HepG2 (cell line): ENCODE measurements around the gene FNDC7. TPM values are rescaled to one million over a fixed set of nuclear protein-coding genes. Genes with fewer than 3 reads are reported as not detected.

Experiments used
- ELF4 ChIP-seq: sonication (generic); formaldehyde crosslinking; IDR thresholded peaks from 2 replicates; pipeline ENCODE4 v1.5.0; 2020; ENCODE audit warnings: missing genetic modification reagents, mild to moderate bottlenecking, moderate library complexity, borderline replicate concordance
- HNRNPL ChIP-seq: fragments of 200-400 bp; formaldehyde crosslinking; IDR thresholded peaks from 2 replicates; pipeline ENCODE4 v1.6.1; 2017; ENCODE audit warnings: mild to moderate bottlenecking, low read depth, low read length
- IRF2 ChIP-seq: IDR thresholded peaks from 2 replicates; pipeline ENCODE4 v1.6.1; 2018; ENCODE audit warnings: missing genetic modification reagents, missing compliant biosample characterization
- KLF12 ChIP-seq: sonication (generic); formaldehyde crosslinking; IDR thresholded peaks from 2 replicates; pipeline ENCODE4 v1.4.0; 2020; ENCODE audit warnings: missing genetic modification reagents, borderline replicate concordance
- MAZ ChIP-seq, 2 experiments: sonication (generic) in 1 of 2; formaldehyde crosslinking in 1 of 2; IDR thresholded peaks; 2 replicates each; pipeline versions ENCODE4 v1.5.0 to v1.6.1; 2012 to 2020; ENCODE audit warnings: low read depth in 2 of 2, mild to moderate bottlenecking in 2 of 2, borderline replicate concordance in 1 of 2, improper control_type of control experiment in 1 of 2, low read length in 1 of 2, missing genetic modification reagents in 1 of 2, moderate library complexity in 1 of 2
- MXD3 ChIP-seq: IDR thresholded peaks from 2 replicates; pipeline ENCODE4 v1.6.1; 2016; ENCODE audit warnings: mild to moderate bottlenecking, missing biosample characterization, missing genetic modification reagents
- MYNN ChIP-seq: sonication (generic); formaldehyde crosslinking; IDR thresholded peaks from 2 replicates; pipeline ENCODE4 v1.4.0; 2020; ENCODE audit warnings: mild to moderate bottlenecking, low read depth, missing genetic modification reagents
- NBN ChIP-seq: fragments of 450-650 bp; conservative IDR thresholded peaks from 2 replicates; pipeline ENCODE4 v1.6.1; 2017
- NR3C1 ChIP-seq: sonication (generic); formaldehyde crosslinking; IDR thresholded peaks from 2 replicates; pipeline ENCODE4 v1.4.0; 2020; ENCODE audit warnings: missing genetic modification reagents
- REST ChIP-seq, 2 experiments: IDR thresholded peaks; 2 replicates each; pipeline ENCODE4 v1.6.1; 2011 to 2012; ENCODE audit warnings: low read length in 2 of 2, borderline replicate concordance in 1 of 2, low read depth in 1 of 2, mild to moderate bottlenecking in 1 of 2, moderate library complexity in 1 of 2
- RFX5 ChIP-seq: IDR thresholded peaks from 2 replicates; pipeline ENCODE4 v1.6.1; 2011; ENCODE audit warnings: low read depth, low read length, improper control_type of control experiment
- SKI ChIP-seq: fragments of 450-650 bp; IDR thresholded peaks from one replicate; pipeline ENCODE4 v1.6.1; 2018; ENCODE audit warnings: mild to moderate bottlenecking; ENCODE audit not compliant: partially characterized antibody
- SYNCRIP ChIP-seq: fragments of 200-400 bp; formaldehyde crosslinking; IDR thresholded peaks from 2 replicates; pipeline ENCODE4 v1.6.1; 2018; ENCODE audit warnings: mild to moderate bottlenecking, low read depth, low read length; ENCODE audit not compliant: insufficient read depth
- ZBTB38 ChIP-seq: sonication (generic); formaldehyde crosslinking; IDR thresholded peaks from 2 replicates; pipeline ENCODE4 v1.5.1; 2020; ENCODE audit warnings: mild to moderate bottlenecking, missing genetic modification reagents
- ZNF224 ChIP-seq: sonication (generic); formaldehyde crosslinking; IDR thresholded peaks from 2 replicates; pipeline ENCODE4 v1.5.0; 2020; ENCODE audit warnings: mild to moderate bottlenecking, missing genetic modification reagents
- ZNF282 ChIP-seq: fragments of 450-650 bp; IDR thresholded peaks from 2 replicates; pipeline ENCODE4 v1.6.1; 2018; ENCODE audit not compliant: partially characterized antibody
- ZNF629 ChIP-seq: sonication (generic); formaldehyde crosslinking; conservative IDR thresholded peaks from 2 replicates; pipeline ENCODE4 v1.5.0; 2020; ENCODE audit warnings: missing genetic modification reagents
- ZNF713 ChIP-seq: sonication (generic); formaldehyde crosslinking; IDR thresholded peaks from 2 replicates; pipeline ENCODE4 v1.4.0; 2020; ENCODE audit warnings: mild to moderate bottlenecking, missing genetic modification reagents
- ZNF749 ChIP-seq: sonication (generic); formaldehyde crosslinking; IDR thresholded peaks from 2 replicates; pipeline ENCODE4 v1.8.0; 2022; ENCODE audit warnings: mild to moderate bottlenecking, missing genetic modification reagents, moderate library complexity, borderline replicate concordance
- ZNF878 ChIP-seq: sonication (generic); formaldehyde crosslinking; IDR thresholded peaks from 2 replicates; pipeline ENCODE4 v1.8.1; 2023; ENCODE audit warnings: mild to moderate bottlenecking, missing genetic modification reagents, moderate library complexity
- polyA plus RNA-seq, 8 experiments: library from polyadenylated mRNA; depleted of rRNA in 3 of 8; stranded (reverse) in 7 of 8; unstranded in 1 of 8; fragments of >200 nt; fragmentation: Illumina TruSeq in 4 of 8; extraction: Trizol in 4 of 8; gene quantifications; 2 replicates each; pipeline versions ENCODE4 v1.2.1 to v1.2.3, GENCODE V29; 2011 to 2016; ENCODE audit warnings: low read depth in 4 of 8, missing spikeins in 1 of 8, mixed read lengths in 1 of 8; ENCODE audit not compliant: insufficient read depth in 1 of 8
- total RNA-seq, 5 experiments: library from RNA; depleted of rRNA; stranded (reverse); fragments of >200 nt; fragmentation: Illumina TruSeq; extraction: Trizol; gene quantifications; 2 replicates each; pipeline ENCODE4 v1.2.3, GENCODE V29; 2016; ENCODE audit warnings: low read depth in 1 of 5
- TF ChIP-seq, protein P1 (sequence below): sonication (generic); formaldehyde crosslinking; IDR thresholded peaks from 2 replicates; pipeline ENCODE4 v1.4.0; 2020; ENCODE audit warnings: missing genetic modification reagents
- TF ChIP-seq, protein P2 (sequence below): sonication (generic); formaldehyde crosslinking; IDR thresholded peaks from 2 replicates; pipeline ENCODE4 v1.8.0; 2022; ENCODE audit warnings: missing genetic modification reagents, mild to moderate bottlenecking, inconsistent platforms, borderline replicate concordance

Gene FNDC7
- total and polyA plus RNA-seq, 2 of the 13 experiments (the other 11 are each of a cell fraction or from before 2014, with no cell fraction given): 0.03 TPM; not detected in 1

GRCh38 chr1:108746382-108747170, 33.9 kb downstream of the FNDC7 start, which contains the start of gene STXBP3 (continued):
- TF ChIP-seq ZNF749 (no peak), RFX5 (peak; percentile 85), REST (IDR thresholded peaks at IDR 0.05; ENCODE audit: borderline replicate concordance in 1 of 2, low read depth in 1 of 2, low read length in 2 of 2) (0 out of 4 replicates have a peak, but pooled peaks of 1 of the 2 experiments have one; percentile 36), SKI (no peak), ZNF713 (CRISPR knock-in tag) (no peak), MAZ (IDR thresholded peaks at IDR 0.05; ENCODE audit: borderline replicate concordance, low read depth, low read length) (peak; percentile 82), MAZ (CRISPR knock-in tag; IDR thresholded peaks at IDR 0.05; ENCODE audit: low read depth) (peak; percentile 82), NR3C1 (CRISPR knock-in tag) (no peak), ZBTB38 (CRISPR knock-in tag) (no peak), KLF12 (peak; percentile 78; the same call in 1 of the 2 replicates), ZNF629 (no peak), ZNF224 (CRISPR knock-in tag) (no peak; the same call in 1 of the 2 replicates), IRF2 (CRISPR knock-in tag) (peak; percentile 88), NBN (no peak), HNRNPL (peak; percentile 55; the same call in 1 of the 2 replicates), MXD3 (peak; percentile 60; the same call in 1 of the 2 replicates), MYNN (CRISPR knock-in tag) (no peak), ZNF282 (no peak), SYNCRIP (no peak), ZNF878 (CRISPR knock-in tag) (no peak), ELF4 (0 out of 2 replicates have a peak, but pooled peaks have one; percentile 71)
- TF ChIP-seq, protein P1, sequence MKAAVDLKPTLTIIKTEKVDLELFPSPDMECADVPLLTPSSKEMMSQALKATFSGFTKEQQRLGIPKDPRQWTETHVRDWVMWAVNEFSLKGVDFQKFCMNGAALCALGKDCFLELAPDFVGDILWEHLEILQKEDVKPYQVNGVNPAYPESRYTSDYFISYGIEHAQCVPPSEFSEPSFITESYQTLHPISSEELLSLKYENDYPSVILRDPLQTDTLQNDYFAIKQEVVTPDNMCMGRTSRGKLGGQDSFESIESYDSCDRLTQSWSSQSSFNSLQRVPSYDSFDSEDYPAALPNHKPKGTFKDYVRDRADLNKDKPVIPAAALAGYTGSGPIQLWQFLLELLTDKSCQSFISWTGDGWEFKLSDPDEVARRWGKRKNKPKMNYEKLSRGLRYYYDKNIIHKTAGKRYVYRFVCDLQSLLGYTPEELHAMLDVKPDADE (CRISPR knock-in tag): no peak
- TF ChIP-seq, protein P2, sequence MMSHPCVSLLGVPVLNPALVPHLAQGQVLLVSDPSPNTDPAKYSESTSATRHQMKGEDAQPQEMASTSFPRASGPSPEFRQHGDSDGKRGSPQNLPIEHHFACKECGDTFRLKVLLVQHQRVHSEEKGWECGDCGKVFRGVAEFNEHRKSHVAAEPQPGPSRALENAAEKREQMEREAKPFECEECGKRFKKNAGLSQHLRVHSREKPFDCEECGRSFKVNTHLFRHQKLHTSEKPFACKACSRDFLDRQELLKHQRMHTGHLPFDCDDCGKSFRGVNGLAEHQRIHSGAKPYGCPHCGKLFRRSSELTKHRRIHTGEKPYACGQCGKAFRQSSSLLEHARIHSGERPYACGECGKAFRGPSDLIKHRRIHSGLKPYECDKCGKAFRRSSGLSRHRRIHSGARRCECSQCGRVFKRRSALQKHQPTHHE (CRISPR knock-in tag): 0 out of 2 replicates have a peak, but pooled peaks have one; percentile 36
